Body of pancreas (tissue), 4 donors: Measurements from ENCODE around the gene MAP2K7. TPM values are rescaled to one million over a fixed set of nuclear protein-coding genes. Genes with fewer than 3 reads are reported as not detected.

Experiments
- ATAC-seq: fragments of 150-250 bp; one replicate; pipeline ENCODE4 v1.9.1; 2016
- DNase-seq, 4 donors: peaks; one replicate each; pipeline ENCODE4 v3.0.0-alpha.2; 2019
- H3K27ac ChIP-seq, 4 donors: fragments of 200-600 bp; sonication (generic); 1 replicate in 3 of 4; 2 replicates in 1 of 4; pipeline versions ENCODE4 v1.5.1 to v1.6.1; 2016 to 2019; ENCODE audit warnings: mild to moderate bottlenecking in 1 of 4, mixed read lengths in 1 of 4, moderate library complexity in 1 of 4
- H3K27me3 ChIP-seq, 2 donors: fragments of 200-600 bp; sonication (generic); one replicate each; pipeline ENCODE4 v1.6.0; 2016; ENCODE audit warnings: mild to moderate bottlenecking in 1 of 2
- H3K36me3 ChIP-seq, 2 donors: fragments of 200-600 bp; sonication (generic); replicated peaks in 1 of 2; 2 replicates each; pipeline ENCODE4 v1.5.1; 2016; ENCODE audit warnings: low read depth in 2 of 2; ENCODE audit not compliant: insufficient read depth in 1 of 2
- H3K4me1 ChIP-seq: fragments of 200-600 bp; sonication (generic); one replicate; pipeline ENCODE4 v1.6.0; 2016
- H3K4me3 ChIP-seq, 2 donors: fragments of 200-600 bp; sonication (generic); 1 replicate in 1 of 2; 2 replicates in 1 of 2; pipeline ENCODE4 v1.5.1; 2016 to 2019
- H3K9me3 ChIP-seq, 3 donors: fragments of 200-600 bp; sonication (generic); 1 replicate in 2 of 3; 2 replicates in 1 of 3; pipeline ENCODE4 v1.5.1; 2016
- CTCF ChIP-seq, 7 experiments: fragments of 450-650 bp in 4 of 7; fragments of 200-600 bp in 3 of 7; sonication (generic) in 3 of 7; IDR thresholded peaks; one replicate each; pipeline ENCODE4 v1.5.1; 2016 to 2019; ENCODE audit warnings: antibody characterized with exemption in 7 of 7
- POLR2A ChIP-seq, 3 donors: fragments of 450-650 bp; IDR thresholded peaks; one replicate each; pipeline ENCODE4 v1.6.1; 2016; ENCODE audit warnings: antibody characterized with exemption in 3 of 3, mild to moderate bottlenecking in 2 of 3
- WGBS, 2 donors: methylation state at CpG; one replicate each; pipeline ENCODE4 v1.1.5; 2017; 5-methylcytosine and 5-hydroxymethylcytosine counted together
- intact Hi-C: fragments of 100-400 bp; cut with DNase I; formaldehyde crosslinking; loops from one replicate; pipeline ENCODE4 v1.15.1; 2023
- total RNA-seq, 2 donors: library from RNA; depleted of rRNA; stranded (reverse); fragments of >200 nt; gene quantifications; one replicate each; pipeline ENCODE4 v1.1.0, GENCODE V29; 2016

The MAP2K7 gene
- total RNA-seq, 2 donors from 2014 or later: 8.0 to 34.9 TPM

GRCh38 chr19:7913652-7914051, 10.0 kb downstream of the MAP2K7 start:
- Histone ChIP-seq H3K9me3 (no peaks in the 10 kb centered on the region), H3K36me3 (peaks cover 25 to 27% of the 10 kb centered on the region in 2 donors), H3K27me3 (peaks cover 0 to 18% of the 10 kb centered on the region in 2 donors), H3K4me3 (no peak overlapping the region), H3K4me1 (peaks cover 32% of the 10 kb centered on the region), H3K27ac (no peak overlapping the region)
- ATAC-seq (no peak), DNase-seq (no peak)
- no peak for TF ChIP-seq CTCF (IDR thresholded peaks at IDR 0.05)
- no peak for TF ChIP-seq POLR2A (IDR thresholded peaks at IDR 0.05)
- intact Hi-C loops: no loop called here
- 82 to 90% methylated on average over 10 of the region's 10 CpGs for WGBS, 2 donors

- intact Hi-C loops: no loop called here
- no peak overlapping the region for H3K27ac ChIP-seq
- DNase-seq (no peak), ATAC-seq (no peak)
- peaks cover 25 to 27% of the 10 kb centered on the region in 2 donors for H3K36me3 ChIP-seq
- no peak overlapping the region for H3K4me3 ChIP-seq
- H3K27me3 ChIP-seq: peaks cover 0 to 18% of the 10 kb centered on the region in 2 donors
- no peaks in the 10 kb centered on the region for H3K9me3 ChIP-seq
- no peak for TF ChIP-seq POLR2A (IDR thresholded peaks at IDR 0.05)
- TF ChIP-seq CTCF (IDR thresholded peaks at IDR 0.05): no peak
- peaks cover 36% of the 10 kb centered on the region for H3K4me1 ChIP-seq
- 48 to 54% methylated on average over 9 to 11 of the region's 12 CpGs for WGBS, 2 donors
Measured at GRCh38 chr19:7914099-7914498, 10.4 kb downstream of the MAP2K7 start.

- ATAC-seq (no peak), DNase-seq (peak in 1 of 4 donors; percentile 25)
- Histone ChIP-seq H3K9me3 (no peaks in the 10 kb centered on the region), H3K36me3 (peaks cover 25 to 27% of the 10 kb centered on the region in 2 donors), H3K27ac (no peak within 1 kb of the TSS), H3K4me3 (no peak within 1 kb of the TSS), H3K27me3 (peaks cover 0 to 18% of the 10 kb centered on the region in 2 donors), H3K4me1 (peaks cover 41% of the 10 kb centered on the region)
- TF ChIP-seq POLR2A (IDR thresholded peaks at IDR 0.05) (no peak), CTCF (IDR thresholded peaks at IDR 0.05) (no peak)
- intact Hi-C loops: no loop called here
- 38% methylated on average over 11 to 12 of the region's 12 CpGs for WGBS, 2 donors
Measured at GRCh38 chr19:7914598-7915045, 10.9 kb downstream of the MAP2K7 start, which contains the start of gene TGFBR3L. Gene TGFBR3L, plus strand, starts transcription at chr19:7914830.

GRCh38 chr19:7915250-7916102, 11.8 kb downstream of the MAP2K7 start:
- Histone ChIP-seq H3K36me3 (peaks cover 22 to 23% of the 10 kb centered on the region in 2 donors), H3K27me3 (peaks cover 0 to 18% of the 10 kb centered on the region in 2 donors), H3K27ac (no peak overlapping the region), H3K4me1 (peaks cover 45% of the 10 kb centered on the region), H3K4me3 (no peak overlapping the region), H3K9me3 (no peaks in the 10 kb centered on the region)
- DNase-seq: peak in 1 of 4 donors; percentile 10
- ATAC-seq: no peak
- intact Hi-C loops: no loop called here
- 37 to 39% methylated on average over 18 to 24 of the region's 24 CpGs for WGBS, 2 donors
- TF ChIP-seq POLR2A (IDR thresholded peaks at IDR 0.05) (no peak), CTCF (IDR thresholded peaks at IDR 0.05) (no peak)
